IMR-90 (cell line): ENCODE data around the gene RPS6KA5. TPM values are rescaled to one million over a fixed set of nuclear protein-coding genes. Genes with fewer than 3 reads are reported as not detected.

Experiments
- ATAC-seq: fragments of 200-7000 bp; cut with Tn5 transposase; 2 replicates; pipeline ENCODE4 v1.9.1; 2020; ENCODE audit warnings: low read depth, mild to moderate bottlenecking, moderate library complexity
- BruUV-seq: library from RNA; stranded (reverse); fragments of 400-500 nt; replicated peaks from 2 replicates; lab custom pipeline; 2021; lab: Mats Ljungman, UMichigan
- CTCF ChIA-PET: fragments of 300-600 bp; formaldehyde crosslinking; extraction: SDS; loops from one replicate; lab custom pipeline; 2021; ENCODE audit warnings: antibody characterized with exemption; lab: Yijun Ruan, JAX
- POLR2A ChIA-PET: fragments of 300-600 bp; sonication (Branson Sonifier 250); formaldehyde crosslinking; loops from one replicate; lab custom pipeline; 2022; ENCODE audit warnings: antibody characterized with exemption; ENCODE audit not compliant: unreplicated experiment; lab: Charles Lee
- DNase-seq: peaks from one replicate; pipeline ENCODE4 v3.0.0; 2013
- H2AFZ ChIP-seq: replicated peaks from 2 replicates; pipeline ENCODE3; 2013; ENCODE audit warnings: low read length, mild to moderate bottlenecking; ENCODE audit not compliant: poor library complexity
- H2AK5ac ChIP-seq: 2 replicates; pipeline ENCODE4 v1.6.1; 2013; ENCODE audit warnings: low read depth, low read length, inconsistent platforms
- H2AK9ac ChIP-seq: replicated peaks from 2 replicates; pipeline ENCODE3; 2013; ENCODE audit warnings: mild to moderate bottlenecking, low read depth, low read length, moderate library complexity; ENCODE audit not compliant: poor library complexity
- H2BK120ac ChIP-seq: 2 replicates; pipeline ENCODE4 v1.6.1; 2013; ENCODE audit warnings: low read depth, low read length, inconsistent platforms
- H2BK15ac ChIP-seq: 3 replicates; pipeline ENCODE4 v1.6.1; 2013; ENCODE audit warnings: low read depth, low read length, inconsistent platforms
- H2BK20ac ChIP-seq: 2 replicates; pipeline ENCODE4 v1.6.1; 2013; ENCODE audit warnings: low read depth, mild to moderate bottlenecking, inconsistent platforms, low read length, moderate library complexity
- H2BK5ac ChIP-seq: 2 replicates; pipeline ENCODE4 v1.6.1; 2013; ENCODE audit warnings: mild to moderate bottlenecking, low read depth, low read length, inconsistent platforms; ENCODE audit not compliant: poor library complexity, severe bottlenecking
- H3K14ac ChIP-seq: replicated peaks from 2 replicates; pipeline ENCODE4 v1.6.1; 2013; ENCODE audit warnings: low read depth, low read length, inconsistent platforms
- H3K18ac ChIP-seq: 2 replicates; pipeline ENCODE4 v1.6.1; 2013; ENCODE audit warnings: low read depth, low read length, control low read depth
- H3K23ac ChIP-seq: 2 replicates; pipeline ENCODE4 v1.6.1; 2013; ENCODE audit warnings: low read depth, low read length, inconsistent platforms
- H3K27ac ChIP-seq: 2 replicates; pipeline ENCODE4 v1.5.1; 2013; ENCODE audit warnings: mild to moderate bottlenecking, control low read depth, low read length; ENCODE audit not compliant: insufficient read depth
- H3K27me3 ChIP-seq: 2 replicates; pipeline ENCODE4 v1.6.1; 2013; ENCODE audit warnings: low read length; ENCODE audit not compliant: control insufficient read depth, insufficient read depth
- H3K36me3 ChIP-seq: 2 replicates; pipeline ENCODE4 v1.6.1; 2013; ENCODE audit warnings: low read length, mixed read lengths; ENCODE audit not compliant: control insufficient read depth, insufficient read depth
- H3K4ac ChIP-seq: 2 replicates; pipeline ENCODE4 v1.6.1; 2013; ENCODE audit warnings: low read depth, low read length, inconsistent platforms
- H3K4me1 ChIP-seq: 2 replicates; pipeline ENCODE4 v1.6.1; 2013; ENCODE audit warnings: low read length, mixed read lengths; ENCODE audit not compliant: control insufficient read depth, insufficient read depth
- H3K4me2 ChIP-seq: 2 replicates; pipeline ENCODE4 v1.6.1; 2013; ENCODE audit warnings: low read depth, mild to moderate bottlenecking, control low read depth, low read length, moderate library complexity
- H3K4me3 ChIP-seq: 2 replicates; pipeline ENCODE4 v1.5.1; 2013; ENCODE audit warnings: low read depth, mild to moderate bottlenecking, control low read depth, low read length, moderate library complexity; ENCODE audit not compliant: insufficient read depth
- H3K56ac ChIP-seq: 2 replicates; pipeline ENCODE4 v1.6.1; 2013; ENCODE audit warnings: low read length, inconsistent platforms; ENCODE audit not compliant: insufficient read depth; ENCODE audit errors: extremely low read depth
- H3K79me1 ChIP-seq, 2 experiments: 2 replicates each; pipeline ENCODE4 v1.6.1; 2013; ENCODE audit warnings: low read length in 2 of 2, inconsistent platforms in 1 of 2, low read depth in 1 of 2
- H3K9ac ChIP-seq: 2 replicates; pipeline ENCODE4 v1.6.1; 2013; ENCODE audit warnings: low read depth, low read length, control low read depth
- H3K9me1 ChIP-seq: 2 replicates; pipeline ENCODE4 v1.6.1; 2013; ENCODE audit warnings: low read length, inconsistent platforms; ENCODE audit not compliant: insufficient read depth
- H3K9me3 ChIP-seq: 2 replicates; pipeline ENCODE4 v1.6.1; 2013; ENCODE audit warnings: low read length; ENCODE audit not compliant: control insufficient read depth, insufficient read depth
- H4K20me1 ChIP-seq: 2 replicates; pipeline ENCODE4 v1.6.1; 2013; ENCODE audit warnings: low read length, inconsistent platforms; ENCODE audit not compliant: insufficient read depth
- H4K5ac ChIP-seq: 2 replicates; pipeline ENCODE4 v1.6.1; 2013; ENCODE audit warnings: mild to moderate bottlenecking, low read depth, low read length, control low read depth
- H4K8ac ChIP-seq, 2 experiments: 2 replicates each; pipeline ENCODE4 v1.6.1; 2013; ENCODE audit warnings: low read depth in 2 of 2, low read length in 2 of 2, control low read depth in 1 of 2, inconsistent platforms in 1 of 2
- H4K91ac ChIP-seq: 2 replicates; pipeline ENCODE4 v1.6.1; 2013; ENCODE audit warnings: low read depth, low read length, inconsistent platforms; ENCODE audit not compliant: insufficient read depth
- BHLHE40 ChIP-seq: fragments of 150-350 bp; IDR thresholded peaks from 2 replicates; pipeline ENCODE4 v1.6.1; 2016; ENCODE audit warnings: mild to moderate bottlenecking, low read depth, low read length
- CEBPB ChIP-seq: IDR thresholded peaks from 2 replicates; pipeline ENCODE4 v1.6.1; 2012; ENCODE audit warnings: low read depth, low read length, improper control_type of control experiment
- CHD1 ChIP-seq: IDR thresholded peaks from 2 replicates; pipeline ENCODE4 v1.6.1; 2012; ENCODE audit warnings: low read depth, low read length, improper control_type of control experiment
- ELK1 ChIP-seq: fragments of 150-350 bp; IDR thresholded peaks from 2 replicates; pipeline ENCODE4 v1.6.1; 2016; ENCODE audit warnings: low read depth, mild to moderate bottlenecking, low read length, moderate library complexity, borderline replicate concordance
- FOS ChIP-seq: fragments of 150-350 bp; IDR thresholded peaks from 2 replicates; pipeline ENCODE4 v1.6.1; 2016; ENCODE audit warnings: low read depth, low read length
- MAFK ChIP-seq: IDR thresholded peaks from 2 replicates; pipeline ENCODE4 v1.6.1; 2012; ENCODE audit warnings: low read depth, low read length, improper control_type of control experiment
- MAZ ChIP-seq: IDR thresholded peaks from 2 replicates; pipeline ENCODE4 v1.6.1; 2012; ENCODE audit warnings: low read depth, mild to moderate bottlenecking, low read length, improper control_type of control experiment, moderate library complexity, borderline replicate concordance
- MXI1 ChIP-seq: IDR thresholded peaks from 2 replicates; pipeline ENCODE4 v1.6.1; 2012; ENCODE audit warnings: low read depth, mild to moderate bottlenecking, low read length, moderate library complexity, borderline replicate concordance
- NFE2L2 ChIP-seq: fragments of 150-350 bp; IDR thresholded peaks from 2 replicates; pipeline ENCODE4 v1.6.1; 2016; ENCODE audit warnings: low read depth, mild to moderate bottlenecking, low read length
- POLR2A ChIP-seq: IDR thresholded peaks from 2 replicates; pipeline ENCODE4 v1.6.1; 2012; ENCODE audit warnings: mild to moderate bottlenecking, low read depth, low read length
- RAD21 ChIP-seq: IDR thresholded peaks from 2 replicates; pipeline ENCODE4 v1.6.1; 2012; ENCODE audit warnings: low read length, improper control_type of control experiment
- RCOR1 ChIP-seq: IDR thresholded peaks from 2 replicates; pipeline ENCODE4 v1.6.1; 2012; ENCODE audit warnings: mild to moderate bottlenecking, low read length, improper control_type of control experiment; ENCODE audit not compliant: insufficient replicate concordance
- RFX5 ChIP-seq: IDR thresholded peaks from 2 replicates; pipeline ENCODE4 v1.8.0; 2012; ENCODE audit warnings: low read depth, mild to moderate bottlenecking, low read length, moderate library complexity
- SMC3 ChIP-seq: fragments of 150-350 bp; IDR thresholded peaks from 2 replicates; pipeline ENCODE4 v1.6.1; 2016; ENCODE audit warnings: low read depth, mild to moderate bottlenecking, antibody characterized with exemption, low read length, moderate library complexity
- WGBS, 2 experiments: methylation state at CpG; one replicate each; pipeline versions ENCODE4 v1.1.5 to v1.1.7; 2013; ENCODE audit warnings: missing lambda C conversion rate in 2 of 2; ENCODE audit not compliant: insufficient read length in 1 of 2; ENCODE audit errors: extremely low coverage in 2 of 2; 5-methylcytosine and 5-hydroxymethylcytosine counted together
- dilution Hi-C: fragments of 300-500 bp; cut with HindIII; formaldehyde crosslinking; loops from one replicate; pipeline ENCODE4 v1.14.3; 2018; ENCODE audit warnings: low sequenced_read_pairs; ENCODE audit not compliant: unreplicated experiment
- in situ Hi-C: fragments of 300-500 bp; cut with MboI; formaldehyde crosslinking; loops from 3 replicates; pipeline ENCODE4 v1.14.3; 2019; ENCODE audit warnings: low sequenced_read_pairs, inconsistent platforms, mixed read lengths
- intact Hi-C: fragments of 100-400 bp; cut with micrococcal nuclease; formaldehyde crosslinking; loops from 2 replicates; pipeline ENCODE4 v1.10.0; 2022
- polyA plus RNA-seq, 3 experiments: library from polyadenylated mRNA; depleted of rRNA; stranded (reverse); fragments of >200 nt; gene quantifications; 2 replicates each; pipeline ENCODE4 v1.2.3, GENCODE V29; 2012; ENCODE audit warnings: low replicate concordance in 1 of 3
- total RNA-seq: library from RNA; depleted of rRNA; stranded (reverse); fragments of >200 nt; gene quantifications from 2 replicates; pipeline ENCODE4 v1.2.3, GENCODE V29; 2012
- TF ChIP-seq, protein P1 (sequence below): conservative IDR thresholded peaks from 2 replicates; pipeline ENCODE4 v1.5.1; 2012; ENCODE audit warnings: mild to moderate bottlenecking, low read depth, low read length, improper control_type of control experiment
- TF ChIP-seq, protein P2 (sequence below): fragments of 150-350 bp; IDR thresholded peaks from 2 replicates; pipeline ENCODE4 v1.6.1; 2017; ENCODE audit warnings: mild to moderate bottlenecking, antibody characterized with exemption, low read length, low read depth

The RPS6KA5 gene
- total and polyA plus RNA-seq, 2 of the 4 experiments (the other 2 are of a cell fraction): 0.36 TPM

DNA sequence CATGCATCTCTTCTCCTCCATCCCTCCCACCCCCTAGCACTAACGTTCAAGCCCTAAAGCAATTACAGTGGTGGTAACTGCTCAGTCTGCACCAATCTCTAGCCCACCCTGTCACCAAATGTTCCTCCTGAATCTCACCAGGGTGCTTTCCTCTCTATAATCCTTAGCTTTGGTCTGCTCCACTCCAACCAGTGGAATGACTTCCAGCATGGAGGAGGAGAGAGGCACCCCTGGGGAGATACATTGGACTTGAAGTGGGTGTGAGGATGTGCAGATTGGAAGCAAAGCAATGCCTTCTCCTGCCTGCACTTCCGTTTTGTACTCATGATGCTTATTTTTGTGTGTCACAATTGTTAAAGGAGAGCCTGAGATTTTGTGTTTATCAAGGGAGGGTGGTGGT lies 24.1 kb upstream of the RPS6KA5 start:
- Histone ChIP-seq H3K79me1 (no peaks in the 10 kb centered on the region), H2BK15ac (no peak overlapping the region), H3K23ac (no peak overlapping the region), H3K56ac (no peak overlapping the region), H3K27ac (no peak overlapping the region), H2AK5ac (no peak overlapping the region), H4K8ac (no peak overlapping the region), H3K4me3 (no peak overlapping the region), H4K91ac (no peak overlapping the region), H4K5ac (no peak overlapping the region), H2BK120ac (no peak overlapping the region), H2BK5ac (no peak overlapping the region), H3K18ac (no peak overlapping the region), H3K9ac (no peak overlapping the region), H2BK20ac (no peak overlapping the region), H3K4me2 (no peak overlapping the region), H3K27me3 (peaks cover 10% of the 10 kb centered on the region; the same call in 1 of the 2 replicates), H2AFZ (no peak overlapping the region), H4K20me1 (no peaks in the 10 kb centered on the region), H3K4ac (no peak overlapping the region), H3K4me1 (no peaks in the 10 kb centered on the region), H3K9me1 (no peaks in the 10 kb centered on the region), H3K36me3 (no peaks in the 10 kb centered on the region), H3K9me3 (no peaks in the 10 kb centered on the region), H2AK9ac (no peak overlapping the region), H3K14ac (no peak overlapping the region)
- no peak for DNase-seq
- TF ChIP-seq MAFK (no peak), CHD1 (no peak), RAD21 (no peak), POLR2A (no peak), FOS (no peak), ELK1 (no peak), RCOR1 (no peak), MAZ (no peak), SMC3 (no peak), BHLHE40 (no peak), MXI1 (no peak), NFE2L2 (no peak), RFX5 (no peak), CEBPB (no peak)
- TF ChIP-seq, protein P1, sequence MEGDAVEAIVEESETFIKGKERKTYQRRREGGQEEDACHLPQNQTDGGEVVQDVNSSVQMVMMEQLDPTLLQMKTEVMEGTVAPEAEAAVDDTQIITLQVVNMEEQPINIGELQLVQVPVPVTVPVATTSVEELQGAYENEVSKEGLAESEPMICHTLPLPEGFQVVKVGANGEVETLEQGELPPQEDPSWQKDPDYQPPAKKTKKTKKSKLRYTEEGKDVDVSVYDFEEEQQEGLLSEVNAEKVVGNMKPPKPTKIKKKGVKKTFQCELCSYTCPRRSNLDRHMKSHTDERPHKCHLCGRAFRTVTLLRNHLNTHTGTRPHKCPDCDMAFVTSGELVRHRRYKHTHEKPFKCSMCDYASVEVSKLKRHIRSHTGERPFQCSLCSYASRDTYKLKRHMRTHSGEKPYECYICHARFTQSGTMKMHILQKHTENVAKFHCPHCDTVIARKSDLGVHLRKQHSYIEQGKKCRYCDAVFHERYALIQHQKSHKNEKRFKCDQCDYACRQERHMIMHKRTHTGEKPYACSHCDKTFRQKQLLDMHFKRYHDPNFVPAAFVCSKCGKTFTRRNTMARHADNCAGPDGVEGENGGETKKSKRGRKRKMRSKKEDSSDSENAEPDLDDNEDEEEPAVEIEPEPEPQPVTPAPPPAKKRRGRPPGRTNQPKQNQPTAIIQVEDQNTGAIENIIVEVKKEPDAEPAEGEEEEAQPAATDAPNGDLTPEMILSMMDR: no peak
- TF ChIP-seq, protein P2, sequence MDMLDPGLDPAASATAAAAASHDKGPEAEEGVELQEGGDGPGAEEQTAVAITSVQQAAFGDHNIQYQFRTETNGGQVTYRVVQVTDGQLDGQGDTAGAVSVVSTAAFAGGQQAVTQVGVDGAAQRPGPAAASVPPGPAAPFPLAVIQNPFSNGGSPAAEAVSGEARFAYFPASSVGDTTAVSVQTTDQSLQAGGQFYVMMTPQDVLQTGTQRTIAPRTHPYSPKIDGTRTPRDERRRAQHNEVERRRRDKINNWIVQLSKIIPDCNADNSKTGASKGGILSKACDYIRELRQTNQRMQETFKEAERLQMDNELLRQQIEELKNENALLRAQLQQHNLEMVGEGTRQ: no peak
- no TSS peak for BruUV-seq
- ATAC-seq: no peak
- POLR2A ChIA-PET: no interaction called here
- CTCF ChIA-PET: no interaction called here
- dilution Hi-C loops (no loop called here), intact Hi-C loops (no loop called here), in situ Hi-C loops (no loop called here)
- WGBS, 2 experiments: 0% methylated on average over 1 of the region's 2 CpGs; no CpG with 5 or more reads in 1 of the 2 experiments
